OCI-LY3 (cell line): ENCODE data around the gene QRSL1.
"Not testable (repeated sequence)": the region's sequence is repeated elsewhere in the genome, so short reads cannot be mapped to it uniquely, and the experiment has no call there.

ENCODE experiments used
- H2AFZ ChIP-seq: fragments of 200-600, 300-600 bp; shearing (Covaris generic); 2 replicates; pipeline ENCODE4 v1.6.0; 2014; ENCODE audit warnings: antibody characterized with exemption, low read depth, low read length
- H3K27ac ChIP-seq: fragments of 200-600, 300-600 bp; sonication (generic); 2 replicates; pipeline ENCODE4 v1.5.1; 2014; ENCODE audit warnings: mild to moderate bottlenecking, low read length, moderate library complexity, mixed read lengths
- H3K27me3 ChIP-seq: fragments of 200-600, 300-600 bp; sonication (generic); 2 replicates; pipeline ENCODE4 v1.6.1; 2014; ENCODE audit warnings: low read depth, low read length, mixed read lengths
- H3K36me3 ChIP-seq: fragments of 200-600, 300-600 bp; sonication (generic); replicated peaks from 2 replicates; pipeline ENCODE3; 2014; ENCODE audit warnings: low read depth, low read length, mixed read lengths
- H3K4me1 ChIP-seq: fragments of 300-600, 200-600 bp; sonication (generic); 2 replicates; pipeline ENCODE4 v1.6.1; 2014; ENCODE audit warnings: low read length, mixed read lengths
- H3K4me2 ChIP-seq: fragments of 200-600, 300-600 bp; sonication (generic); 2 replicates; pipeline ENCODE4 v1.6.1; 2014; ENCODE audit warnings: low read length, mixed read lengths
- H3K4me3 ChIP-seq: fragments of 300-600, 200-600 bp; sonication (generic); 2 replicates; pipeline ENCODE4 v1.5.1; 2014; ENCODE audit warnings: antibody characterized with exemption, mild to moderate bottlenecking, low read length, moderate library complexity
- H3K79me2 ChIP-seq: fragments of 300-600, 200-600 bp; shearing (Covaris generic); 2 replicates; pipeline ENCODE4 v1.6.1; 2014; ENCODE audit warnings: mild to moderate bottlenecking, low read length, mixed read lengths
- H3K9ac ChIP-seq: fragments of 300-600, 200-600 bp; shearing (Covaris generic); 2 replicates; pipeline ENCODE4 v1.6.0; 2014; ENCODE audit warnings: mild to moderate bottlenecking, low read length, moderate library complexity
- H3K9me3 ChIP-seq: fragments of 200-600, 300-600 bp; shearing (Covaris generic); 2 replicates; pipeline ENCODE4 v1.6.1; 2014; ENCODE audit warnings: low read length, mixed read lengths; ENCODE audit not compliant: insufficient read depth
- H4K20me1 ChIP-seq: fragments of 200-600, 300-600 bp; sonication (generic); 2 replicates; pipeline ENCODE4 v1.6.1; 2016; ENCODE audit warnings: low read length, mixed read lengths; ENCODE audit not compliant: insufficient read depth
- CTCF ChIP-seq: fragments of 200-600, 300-600 bp; sonication (generic); IDR thresholded peaks from 2 replicates; pipeline ENCODE4 v1.5.1; 2014; ENCODE audit warnings: antibody characterized with exemption, low read length, low read depth
- EZH2phosphoT487 ChIP-seq: fragments of 200-600 bp; shearing (Covaris generic); IDR thresholded peaks from 2 replicates; pipeline ENCODE4 v1.6.1; 2018; ENCODE audit warnings: antibody characterized with exemption, mixed run types, low read depth

The QRSL1 gene

GRCh38 chr6:106623039-106623438, 6.3 kb upstream of the QRSL1 start:
- Histone ChIP-seq H3K36me3 (peaks cover 18% of the 10 kb centered on the region), H4K20me1 (no peaks in the 10 kb centered on the region), H3K9ac (no peak overlapping the region), H2AFZ (no peak overlapping the region), H3K27ac (no peak overlapping the region), H3K4me1 (peaks cover 21% of the 10 kb centered on the region), H3K9me3 (no peaks in the 10 kb centered on the region), H3K79me2 (peaks cover 17% of the 10 kb centered on the region), H3K4me3 (no peak overlapping the region), H3K27me3 (no peaks in the 10 kb centered on the region), H3K4me2 (no peak overlapping the region)
- TF ChIP-seq CTCF = no peak
- TF ChIP-seq EZH2phosphoT487 = no peak

GRCh38 chr6:106626485-106626884, 2.9 kb upstream of the QRSL1 start:
- no peak overlapping the region for H2AFZ ChIP-seq
- no peaks in the 10 kb centered on the region for H4K20me1 ChIP-seq
- peaks cover 36% of the 10 kb centered on the region for H3K4me1 ChIP-seq
- H3K79me2 ChIP-seq = peaks cover 39% of the 10 kb centered on the region
- peak overlapping the region; percentile 99 for H3K4me2 ChIP-seq
- H3K27ac ChIP-seq = peak overlapping the region; percentile 100
- H3K4me3 ChIP-seq = peak overlapping the region; percentile 96
- peak overlapping the region; percentile 95 for H3K9ac ChIP-seq
- no peaks in the 10 kb centered on the region for H3K9me3 ChIP-seq
- no peaks in the 10 kb centered on the region for H3K27me3 ChIP-seq
- H3K36me3 ChIP-seq = peaks cover 13% of the 10 kb centered on the region
- no peak for TF ChIP-seq CTCF
- TF ChIP-seq EZH2phosphoT487 = no peak

DNA sequence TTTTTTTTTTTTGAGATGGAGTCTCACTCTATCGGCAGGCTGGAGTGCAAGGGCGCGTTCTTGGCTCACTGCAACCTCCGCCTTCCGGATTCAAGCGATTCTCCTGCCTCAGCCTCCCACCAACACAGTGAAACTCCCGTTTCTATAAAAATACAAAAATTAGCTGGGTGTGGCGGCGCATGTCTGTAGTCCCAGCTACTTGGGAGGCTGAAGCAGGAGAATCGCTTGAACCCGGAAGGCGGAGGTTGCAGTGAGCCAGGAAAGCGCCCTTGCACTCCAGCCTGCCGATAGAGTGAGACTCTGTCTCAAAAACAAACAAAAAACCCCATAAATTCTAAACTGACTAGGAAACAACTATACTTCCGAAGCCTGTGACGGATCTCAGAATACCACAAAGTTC, 1.6 kb upstream of the QRSL1 start:
- H2AFZ ChIP-seq, H3K36me3 ChIP-seq, H4K20me1 ChIP-seq, H3K27me3 ChIP-seq, H3K9me3 ChIP-seq: not testable (repeated sequence)
- H3K79me2 ChIP-seq = peaks cover 52% of the 10 kb centered on the region
- H3K4me1 ChIP-seq = peaks cover 46% of the 10 kb centered on the region
- H3K4me3 ChIP-seq = peak overlapping the region; percentile 96
- H3K27ac ChIP-seq = peak overlapping the region; percentile 100
- peak overlapping the region; percentile 99 for H3K4me2 ChIP-seq
- H3K9ac ChIP-seq = peak overlapping the region; percentile 95

DNA sequence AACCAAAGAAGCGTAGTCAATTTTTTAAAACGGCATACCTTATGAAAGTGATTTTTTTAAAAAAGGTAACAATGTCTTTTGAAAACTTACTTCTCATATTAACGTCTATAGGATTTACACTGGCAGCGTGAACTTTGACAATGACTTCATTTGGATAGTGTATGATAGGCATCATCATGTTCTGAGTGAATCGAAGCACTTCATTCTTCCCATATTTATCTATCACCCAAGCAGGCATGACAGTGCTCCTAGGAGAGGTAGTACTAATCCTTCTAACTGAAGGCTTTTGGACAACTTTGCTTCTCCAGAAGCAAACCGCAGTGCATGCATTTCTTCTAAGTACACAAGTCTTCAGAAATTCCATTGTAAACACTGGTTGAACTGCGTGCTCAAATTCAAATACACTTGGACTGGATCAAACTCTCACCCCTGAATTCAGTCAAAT, 698 bp upstream of the QRSL1 start:
- Histone ChIP-seq H3K4me1 (peaks cover 55% of the 10 kb centered on the region), H4K20me1 (no peaks in the 10 kb centered on the region), H3K36me3 (peaks cover 4% of the 10 kb centered on the region), H2AFZ (no peak overlapping the region), H3K4me3 (peak overlapping the region; percentile 96), H3K9ac (peak overlapping the region; percentile 95), H3K4me2 (peak overlapping the region; percentile 99), H3K27ac (peak overlapping the region; percentile 100), H3K9me3 (no peaks in the 10 kb centered on the region), H3K79me2 (peaks cover 61% of the 10 kb centered on the region), H3K27me3 (no peaks in the 10 kb centered on the region)
- no peak for TF ChIP-seq EZH2phosphoT487
- TF ChIP-seq CTCF = no peak

GRCh38 chr6:106629859-106630163, 433 bp downstream of the QRSL1 start:
- Histone ChIP-seq H3K27ac (peak overlapping the region; percentile 100), H3K27me3 (no peaks in the 10 kb centered on the region), H3K4me2 (peak overlapping the region; percentile 99), H4K20me1 (no peaks in the 10 kb centered on the region), H3K36me3 (peaks cover 13% of the 10 kb centered on the region), H3K4me1 (peaks cover 65% of the 10 kb centered on the region), H2AFZ (no peak overlapping the region), H3K4me3 (peak overlapping the region; percentile 96), H3K79me2 (peaks cover 72% of the 10 kb centered on the region), H3K9ac (peak overlapping the region; percentile 95), H3K9me3 (no peaks in the 10 kb centered on the region)
- TF ChIP-seq EZH2phosphoT487 = no peak
- TF ChIP-seq CTCF = no peak
